ENCODE measurements around the gene KIFC1. TPM values are rescaled to one million over a fixed set of nuclear protein-coding genes. Genes with fewer than 3 reads are reported as not detected.

The KIFC1 gene
- total and polyA plus RNA-seq, 2 of the 4 experiments (the other 2 are of a cell fraction), result 33.9 to 40.6 TPM

- Histone ChIP-seq H4K91ac (ENCODE audit: insufficient read depth, low read depth, low read length) (no peak overlapping the region), H3K79me1 (ENCODE audit: low read depth in 1 of 2, low read length in 2 of 2) (peaks cover 2 to 9% of the 10 kb centered on the region in 2 experiments), H2BK120ac (ENCODE audit: low read depth, low read length) (no peak overlapping the region), H2BK15ac (ENCODE audit: low read depth, low read length) (no peak overlapping the region), H4K8ac (ENCODE audit: low read depth in 2 of 2, low read length in 2 of 2) (no peak overlapping the region), H2AK5ac (ENCODE audit: low read depth, low read length) (no peak overlapping the region), H3K4ac (ENCODE audit: low read depth, low read length) (no peak overlapping the region), H3K9ac (ENCODE audit: low read depth, low read length) (no peak overlapping the region), H2AFZ (replicated peaks; ENCODE audit: low read length, poor library complexity) (no peak overlapping the region), H2AK9ac (replicated peaks; ENCODE audit: low read depth, low read length, poor library complexity) (no peak overlapping the region), H3K4me2 (ENCODE audit: low read depth, low read length) (no peak overlapping the region), H3K27ac (ENCODE audit: insufficient read depth, low read length) (no peak overlapping the region), H3K9me1 (ENCODE audit: insufficient read depth, low read length) (no peaks in the 10 kb centered on the region; the same call in 1 of the 2 replicates), H4K20me1 (ENCODE audit: insufficient read depth, low read length) (no peaks in the 10 kb centered on the region), H3K18ac (ENCODE audit: low read depth, low read length) (no peak overlapping the region), H3K4me3 (ENCODE audit: insufficient read depth, low read depth, low read length) (no peak overlapping the region), H3K4me1 (ENCODE audit: control insufficient read depth, insufficient read depth, low read length) (no peaks in the 10 kb centered on the region), H3K14ac (replicated peaks; ENCODE audit: low read depth, low read length) (no peak overlapping the region), H3K23ac (ENCODE audit: low read depth, low read length) (no peak overlapping the region), H3K36me3 (ENCODE audit: control insufficient read depth, insufficient read depth, low read length) (peaks cover 67% of the 10 kb centered on the region), H2BK5ac (ENCODE audit: low read depth, low read length, poor library complexity, severe bottlenecking) (no peak overlapping the region), H3K27me3 (ENCODE audit: control insufficient read depth, insufficient read depth, low read length) (no peaks in the 10 kb centered on the region), H3K9me3 (ENCODE audit: control insufficient read depth, insufficient read depth, low read length) (no peaks in the 10 kb centered on the region), H2BK20ac (ENCODE audit: low read depth, low read length) (no peak overlapping the region), H4K5ac (ENCODE audit: low read depth, low read length) (no peak overlapping the region), H3K56ac (ENCODE audit: extremely low read depth, insufficient read depth, low read length) (no peak overlapping the region)
- no peak for ATAC-seq (ENCODE audit: low read depth)
- no TSS peak for BruUV-seq (replicated peaks)
- in situ Hi-C loops (cut with MboI; ENCODE audit: low sequenced_read_pairs), result no loop called here
- POLR2A ChIA-PET (ENCODE audit: unreplicated experiment), result no interaction called here
- CTCF ChIA-PET, result no interaction called here
- TF ChIP-seq BHLHE40 (IDR thresholded peaks at IDR 0.05; ENCODE audit: low read depth, low read length) (no peak), RAD21 (IDR thresholded peaks at IDR 0.05; ENCODE audit: low read length) (no peak), MAZ (IDR thresholded peaks at IDR 0.05; ENCODE audit: borderline replicate concordance, low read depth, low read length) (no peak), USF2 (IDR thresholded peaks at IDR 0.05; ENCODE audit: low read depth, low read length) (no peak), RCOR1 (IDR thresholded peaks at IDR 0.05; ENCODE audit: insufficient replicate concordance, low read length) (no peak), MXI1 (IDR thresholded peaks at IDR 0.05; ENCODE audit: borderline replicate concordance, low read depth, low read length) (no peak), CEBPB (IDR thresholded peaks at IDR 0.05; ENCODE audit: low read depth, low read length) (no peak), POLR2A (IDR thresholded peaks at IDR 0.05; ENCODE audit: low read depth, low read length) (no peak), CHD1 (IDR thresholded peaks at IDR 0.05; ENCODE audit: low read depth, low read length) (no peak), MAFK (IDR thresholded peaks at IDR 0.05; ENCODE audit: low read depth, low read length) (no peak), NFE2L2 (IDR thresholded peaks at IDR 0.05; ENCODE audit: low read depth, low read length) (no peak)
- TF ChIP-seq, protein P1, sequence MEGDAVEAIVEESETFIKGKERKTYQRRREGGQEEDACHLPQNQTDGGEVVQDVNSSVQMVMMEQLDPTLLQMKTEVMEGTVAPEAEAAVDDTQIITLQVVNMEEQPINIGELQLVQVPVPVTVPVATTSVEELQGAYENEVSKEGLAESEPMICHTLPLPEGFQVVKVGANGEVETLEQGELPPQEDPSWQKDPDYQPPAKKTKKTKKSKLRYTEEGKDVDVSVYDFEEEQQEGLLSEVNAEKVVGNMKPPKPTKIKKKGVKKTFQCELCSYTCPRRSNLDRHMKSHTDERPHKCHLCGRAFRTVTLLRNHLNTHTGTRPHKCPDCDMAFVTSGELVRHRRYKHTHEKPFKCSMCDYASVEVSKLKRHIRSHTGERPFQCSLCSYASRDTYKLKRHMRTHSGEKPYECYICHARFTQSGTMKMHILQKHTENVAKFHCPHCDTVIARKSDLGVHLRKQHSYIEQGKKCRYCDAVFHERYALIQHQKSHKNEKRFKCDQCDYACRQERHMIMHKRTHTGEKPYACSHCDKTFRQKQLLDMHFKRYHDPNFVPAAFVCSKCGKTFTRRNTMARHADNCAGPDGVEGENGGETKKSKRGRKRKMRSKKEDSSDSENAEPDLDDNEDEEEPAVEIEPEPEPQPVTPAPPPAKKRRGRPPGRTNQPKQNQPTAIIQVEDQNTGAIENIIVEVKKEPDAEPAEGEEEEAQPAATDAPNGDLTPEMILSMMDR (conservative IDR thresholded peaks at IDR 0.05; ENCODE audit: low read depth, low read length), result no peak
- TF ChIP-seq, protein P2, sequence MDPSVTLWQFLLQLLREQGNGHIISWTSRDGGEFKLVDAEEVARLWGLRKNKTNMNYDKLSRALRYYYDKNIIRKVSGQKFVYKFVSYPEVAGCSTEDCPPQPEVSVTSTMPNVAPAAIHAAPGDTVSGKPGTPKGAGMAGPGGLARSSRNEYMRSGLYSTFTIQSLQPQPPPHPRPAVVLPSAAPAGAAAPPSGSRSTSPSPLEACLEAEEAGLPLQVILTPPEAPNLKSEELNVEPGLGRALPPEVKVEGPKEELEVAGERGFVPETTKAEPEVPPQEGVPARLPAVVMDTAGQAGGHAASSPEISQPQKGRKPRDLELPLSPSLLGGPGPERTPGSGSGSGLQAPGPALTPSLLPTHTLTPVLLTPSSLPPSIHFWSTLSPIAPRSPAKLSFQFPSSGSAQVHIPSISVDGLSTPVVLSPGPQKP (IDR thresholded peaks at IDR 0.05; ENCODE audit: borderline replicate concordance, low read depth, low read length), result no peak
- dilution Hi-C loops (cut with HindIII; ENCODE audit: low sequenced_read_pairs, unreplicated experiment), result no loop called here
- 97% methylated on average over 13 of the region's 19 CpGs; no CpG with 5 or more reads in 1 of the 2 experiments for WGBS, 2 experiments (ENCODE audit: extremely low coverage in 2 of 2, insufficient read length in 1 of 2)
- intact Hi-C loops (cut with micrococcal nuclease), result no loop called here
- DNase-seq, result no peak
These were observed 49.2 kb downstream of the KIFC1 start for GRCh38 chr6:33440649-33441309.
